B cell (primary cell): Measurements from ENCODE around the gene GMPR. TPM values are rescaled to one million over a fixed set of nuclear protein-coding genes. Genes with fewer than 3 reads are reported as not detected.

Experiments
- ATAC-seq: fragments of 200-7000 bp; cut with Tn5 transposase; one replicate; pipeline ENCODE4 v1.10.0; 2021; ENCODE audit warnings: low read depth, mild to moderate bottlenecking, moderate number of reproducible peaks, moderate library complexity
- CTCF ChIA-PET: fragments of 350-600 bp; sonication (Branson Sonifier 250); formaldehyde crosslinking; loops from one replicate; lab custom pipeline; 2021; ENCODE audit warnings: antibody characterized with exemption, inconsistent platforms; lab: Charles Lee
- POLR2A ChIA-PET: fragments of 350-600 bp; sonication (Branson Sonifier 250); formaldehyde crosslinking; loops from one replicate; lab custom pipeline; 2021; ENCODE audit warnings: antibody characterized with exemption; lab: Charles Lee
- DNase-seq: peaks from one replicate; pipeline ENCODE4 v3.0.0; 2013
- H2AFZ ChIP-seq: 2 replicates; pipeline ENCODE4 v1.6.1; 2012; ENCODE audit warnings: mild to moderate bottlenecking, low read depth, low read length; ENCODE audit not compliant: insufficient read depth, poor library complexity, severe bottlenecking
- H3K27ac ChIP-seq, 2 donors: 1 replicate in 1 of 2; 2 replicates in 1 of 2; pipeline ENCODE4 v1.5.1; 2012 to 2013; ENCODE audit warnings: low read length in 2 of 2, mild to moderate bottlenecking in 2 of 2, moderate library complexity in 1 of 2
- H3K27me3 ChIP-seq, 4 experiments: fragments of 200-600 bp in 1 of 4; sonication (generic) in 1 of 4; replicated peaks in 1 of 4; 1 replicate in 2 of 4; 2 replicates in 2 of 4; pipeline versions ENCODE4 v1.6.1 to v1.7.0; 2013 to 2016; ENCODE audit warnings: low read length in 3 of 4, mild to moderate bottlenecking in 2 of 4, mixed read lengths in 1 of 4, moderate library complexity in 1 of 4; ENCODE audit not compliant: insufficient read depth in 4 of 4, control insufficient read depth in 3 of 4; ENCODE audit errors: control extremely low read depth in 1 of 4
- H3K36me3 ChIP-seq, 2 experiments: replicated peaks in 1 of 2; 1 replicate in 1 of 2; 2 replicates in 1 of 2; pipeline versions ENCODE4 v1.6.1 to v1.7.1; 2013; ENCODE audit warnings: low read length in 1 of 2; ENCODE audit not compliant: insufficient read depth in 2 of 2, control insufficient read depth in 1 of 2; ENCODE audit errors: control extremely low read depth in 1 of 2, extremely low read depth in 1 of 2
- H3K4me1 ChIP-seq, 2 donors: fragments of 200-600 bp in 1 of 2; sonication (generic) in 1 of 2; 1 replicate in 1 of 2; 2 replicates in 1 of 2; pipeline versions ENCODE4 v1.5.1 to v1.6.1; 2013 to 2017; ENCODE audit warnings: low read length in 2 of 2; ENCODE audit not compliant: control insufficient read depth in 2 of 2, insufficient read depth in 2 of 2
- H3K4me2 ChIP-seq: replicated peaks from 2 replicates; pipeline ENCODE3; 2012; ENCODE audit warnings: mild to moderate bottlenecking, low read depth, low read length; ENCODE audit not compliant: poor library complexity, severe bottlenecking
- H3K4me3 ChIP-seq, 5 experiments: fragments of 200-600 bp in 1 of 5; sonication (generic) in 1 of 5; 1 replicate in 3 of 5; 2 replicates in 2 of 5; pipeline versions ENCODE4 v1.5.1 to v1.7.0; 2011 to 2016; ENCODE audit warnings: low read length in 4 of 5, mild to moderate bottlenecking in 4 of 5, low read depth in 2 of 5, control low read depth in 1 of 5, moderate library complexity in 1 of 5; ENCODE audit not compliant: insufficient read depth in 1 of 5; ENCODE audit errors: control extremely low read depth in 1 of 5, extremely low read depth in 1 of 5
- H3K79me2 ChIP-seq: fragments of 200-600 bp; sonication (generic); one replicate; pipeline ENCODE4 v1.6.0; 2016; ENCODE audit warnings: low read length; ENCODE audit not compliant: control insufficient read depth, insufficient read depth
- H3K9ac ChIP-seq: fragments of 200-600 bp; sonication (generic); 2 replicates; pipeline ENCODE4 v1.6.1; 2017; ENCODE audit warnings: mild to moderate bottlenecking, low read length, moderate library complexity
- H3K9me3 ChIP-seq, 3 donors: one replicate each; pipeline versions ENCODE4 v1.6.1 to v1.7.1; 2013; ENCODE audit warnings: low read length in 2 of 3; ENCODE audit not compliant: control insufficient read depth in 2 of 3, insufficient read depth in 1 of 3; ENCODE audit errors: control extremely low read depth in 1 of 3
- H4K20me1 ChIP-seq: 2 replicates; pipeline ENCODE4 v1.6.0; 2012; ENCODE audit warnings: mild to moderate bottlenecking, low read length; ENCODE audit not compliant: insufficient read depth, control insufficient read depth, poor library complexity, severe bottlenecking
- H3K27ac Mint-ChIP-seq: one replicate; pipeline ENCODE4 v1.8.0; 2021; ENCODE audit warnings: mixed read lengths
- H3K27me3 Mint-ChIP-seq: one replicate; pipeline ENCODE4 v1.8.0; 2021; ENCODE audit warnings: mixed read lengths
- H3K4me1 Mint-ChIP-seq: one replicate; pipeline ENCODE4 v1.8.0; 2021; ENCODE audit warnings: mixed read lengths
- H3K4me3 Mint-ChIP-seq: one replicate; pipeline ENCODE4 v1.8.0; 2021; ENCODE audit warnings: mixed read lengths
- H3K9me3 Mint-ChIP-seq: one replicate; pipeline ENCODE4 v1.8.0; 2022; ENCODE audit warnings: mixed read lengths; ENCODE audit not compliant: insufficient read depth
- CTCF ChIP-seq: fragments of 200-600 bp; IDR thresholded peaks from one replicate; pipeline ENCODE4 v1.8.0; 2022; ENCODE audit warnings: antibody characterized with exemption, mild to moderate bottlenecking
- EZH2 ChIP-seq: IDR thresholded peaks from 2 replicates; pipeline ENCODE4 v1.6.1; 2012; ENCODE audit warnings: borderline replicate concordance, low read depth, mild to moderate bottlenecking, moderate library complexity, low read length; ENCODE audit not compliant: insufficient read depth, poor library complexity, severe bottlenecking
- WGBS: methylation state at CpG from one replicate; pipeline ENCODE4 v1.1.5; 2013; ENCODE audit warnings: missing lambda C conversion rate; ENCODE audit not compliant: insufficient coverage; 5-methylcytosine and 5-hydroxymethylcytosine counted together
- intact Hi-C: fragments of 100-400 bp; cut with micrococcal nuclease; formaldehyde crosslinking; loops from one replicate; pipeline ENCODE4 v1.10.0; 2022
- polyA plus RNA-seq: library from polyadenylated mRNA; depleted of rRNA; stranded (reverse); fragments of >200 nt; gene quantifications from 2 replicates; pipeline ENCODE4 v1.2.3, GENCODE V29; 2012
- total RNA-seq, 2 donors: library from RNA; stranded (reverse); fragments of 120-200 nt in 1 of 2; gene quantifications; 1 replicate in 1 of 2; 2 replicates in 1 of 2; pipeline versions ENCODE4 v1.2.3 to v1.2.4, GENCODE V29; 2013 to 2022

GMPR gene
- total and polyA plus RNA-seq, 2 donors (not counting 1 experiment from before 2014, with no cell fraction given) = 0.82 TPM; not detected in 1

- Histone ChIP-seq H3K4me3 (no peak overlapping the region), H3K4me2 (no peak overlapping the region), H2AFZ (no peak overlapping the region), H3K9me3 (peaks cover 0 to 8% (median 4%) of the 10 kb centered on the region in 3 donors), H3K27me3 (peaks cover 0 to 10% (median 0%) of the 10 kb centered on the region in 4 experiments), H3K9ac (no peak overlapping the region), H3K36me3 (no peaks in the 10 kb centered on the region), H4K20me1 (no peaks in the 10 kb centered on the region), H3K27ac (no peak overlapping the region), H3K4me1 (no peaks in the 10 kb centered on the region), H3K79me2 (no peaks in the 10 kb centered on the region)
- intact Hi-C loops = no loop called here
- 91% methylated on average over 2 of the region's 3 CpGs for WGBS
- DNase-seq (no peak), ATAC-seq (no peak)
- CTCF ChIA-PET = no interaction called here
- no peak overlapping the region for H3K4me3 Mint-ChIP-seq
- H3K27me3 Mint-ChIP-seq = peaks cover 18% of the 10 kb centered on the region
- H3K9me3 Mint-ChIP-seq = no peaks in the 10 kb centered on the region
- no peaks in the 10 kb centered on the region for H3K4me1 Mint-ChIP-seq
- POLR2A ChIA-PET = no interaction called here
- H3K27ac Mint-ChIP-seq = no peak overlapping the region
- no peak for TF ChIP-seq CTCF
- TF ChIP-seq EZH2 = no peak
Measured at GRCh38 chr6:16222826-16223225, 15.6 kb upstream of the GMPR start.

GRCh38 chr6:16223362-16223761, 15.0 kb upstream of the GMPR start:
- 93% methylated on average over 3 of the region's 7 CpGs for WGBS
- H3K4me3 Mint-ChIP-seq = no peak overlapping the region
- no peaks in the 10 kb centered on the region for H3K36me3 ChIP-seq
- no peaks in the 10 kb centered on the region for H3K4me1 ChIP-seq
- ATAC-seq = no peak
- no peaks in the 10 kb centered on the region for H3K79me2 ChIP-seq
- ChIA-PET POLR2A (no interaction called here), CTCF (no interaction called here)
- intact Hi-C loops = no loop called here
- no peak overlapping the region for H3K27ac ChIP-seq
- no peak overlapping the region for H3K4me3 ChIP-seq
- H3K27ac Mint-ChIP-seq = no peak overlapping the region
- no peaks in the 10 kb centered on the region for H3K9me3 Mint-ChIP-seq
- no peak for DNase-seq
- no peaks in the 10 kb centered on the region for H3K4me1 Mint-ChIP-seq
- no peak for TF ChIP-seq CTCF
- no peak for TF ChIP-seq EZH2
- H3K27me3 Mint-ChIP-seq = peaks cover 17% of the 10 kb centered on the region
- peaks cover 0 to 7% (median 0%) of the 10 kb centered on the region in 4 experiments for H3K27me3 ChIP-seq
- H3K9ac ChIP-seq = no peak overlapping the region
- no peaks in the 10 kb centered on the region for H4K20me1 ChIP-seq
- no peak overlapping the region for H3K4me2 ChIP-seq
- peaks cover 0 to 4% (median 3%) of the 10 kb centered on the region in 3 donors for H3K9me3 ChIP-seq
- H2AFZ ChIP-seq = no peak overlapping the region
